GM12801 (cell line): ENCODE measurements around the gene CRNN.

Experiments used
- CTCF ChIP-seq: IDR thresholded peaks from one replicate; pipeline ENCODE4 v1.5.1; 2011; ENCODE audit warnings: control low read depth; ENCODE audit not compliant: insufficient read length; ENCODE audit errors: extremely low read depth

Gene CRNN

DNA sequence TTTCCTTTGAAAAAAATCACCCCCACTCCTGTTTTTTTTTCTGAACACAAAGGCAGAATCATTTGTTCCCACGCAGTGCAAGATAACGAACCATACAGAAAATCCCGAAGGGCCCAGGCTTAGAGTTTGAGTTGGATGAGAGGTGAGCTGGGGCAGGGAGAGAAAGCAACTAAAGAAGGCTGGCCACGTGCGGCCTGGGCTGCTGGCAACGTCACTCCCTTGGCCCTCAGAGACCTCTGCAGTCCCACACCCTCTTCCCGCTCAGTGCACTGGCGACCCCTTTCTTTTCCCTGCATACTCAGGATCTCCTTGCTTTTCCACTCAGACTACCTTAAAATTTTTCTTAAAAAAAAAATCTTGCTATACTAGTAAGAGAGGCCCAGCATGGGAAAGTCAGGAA lies 28.2 kb upstream of the CRNN start:
- no peak for TF ChIP-seq CTCF

GRCh38 chr1:152441756-152442155 lies 27.7 kb upstream of the CRNN start:
- no peak for TF ChIP-seq CTCF

DNA sequence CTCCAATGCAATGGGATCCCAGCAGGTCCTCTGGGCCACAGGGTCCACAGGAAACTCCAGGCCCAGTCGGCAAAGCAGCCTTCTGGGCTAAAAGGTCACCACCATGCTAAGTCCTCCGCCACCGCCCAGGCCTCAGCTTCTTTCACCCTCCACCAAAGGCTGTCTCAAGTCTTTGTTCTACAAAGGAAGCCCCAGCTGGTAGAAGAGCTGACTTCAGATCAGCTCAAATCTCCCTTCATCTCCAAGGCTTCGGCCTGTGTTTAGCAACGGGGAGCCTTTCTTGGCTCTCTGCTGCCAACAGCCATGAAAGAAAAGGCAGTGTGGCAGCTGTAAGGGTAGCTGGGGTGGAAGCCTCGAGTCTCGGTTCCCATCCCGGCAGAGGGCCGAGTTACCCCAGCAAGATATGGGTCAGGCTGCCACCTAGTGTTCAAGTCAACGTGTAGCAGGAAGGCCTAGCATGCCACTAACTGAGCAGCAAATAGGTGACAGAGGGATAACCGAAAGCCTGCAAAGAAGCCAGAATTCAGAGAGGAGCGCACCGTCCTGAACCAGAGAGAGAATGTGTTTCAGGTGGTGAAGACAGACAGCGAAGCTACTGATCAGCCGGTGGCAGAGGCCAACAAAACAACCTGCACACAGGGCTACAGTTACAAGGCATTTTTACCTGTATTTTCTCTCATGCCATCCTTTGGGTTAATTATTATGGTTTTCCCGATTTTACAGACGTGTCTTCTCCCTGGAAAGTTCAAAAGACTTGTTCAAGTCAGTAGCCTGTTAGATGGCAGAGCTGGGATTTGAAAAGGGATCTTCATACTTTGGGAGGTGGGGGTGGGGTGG lies 26.8 kb upstream of the CRNN start:
- no peak for TF ChIP-seq CTCF

- no peak for TF ChIP-seq CTCF
These were observed 22.8 kb upstream of the CRNN start for GRCh38 chr1:152436593-152437496.

DNA sequence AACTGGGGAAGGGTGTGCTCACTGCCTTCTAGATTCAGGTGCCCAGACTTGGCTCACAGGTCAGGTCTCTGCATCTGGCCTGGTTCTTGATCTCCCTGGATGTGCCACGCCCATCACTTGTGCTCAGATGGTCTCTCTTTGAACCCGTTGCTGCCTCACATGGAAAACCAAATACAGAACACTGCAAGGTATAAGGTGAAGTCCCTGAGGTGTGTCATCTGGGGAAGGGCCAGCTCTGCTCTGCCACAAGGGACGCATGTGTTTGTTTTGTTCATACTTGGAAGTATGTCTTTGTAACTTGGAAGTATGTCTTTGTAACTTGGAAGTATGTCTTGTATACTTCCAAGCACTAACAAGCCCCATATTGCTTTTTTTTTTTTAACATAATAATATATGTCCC lies 13.4 kb upstream of the CRNN start:
- no peak for TF ChIP-seq CTCF

- no peak for TF ChIP-seq CTCF
These were observed 12.7 kb upstream of the CRNN start for GRCh38 chr1:152426731-152427130.

DNA sequence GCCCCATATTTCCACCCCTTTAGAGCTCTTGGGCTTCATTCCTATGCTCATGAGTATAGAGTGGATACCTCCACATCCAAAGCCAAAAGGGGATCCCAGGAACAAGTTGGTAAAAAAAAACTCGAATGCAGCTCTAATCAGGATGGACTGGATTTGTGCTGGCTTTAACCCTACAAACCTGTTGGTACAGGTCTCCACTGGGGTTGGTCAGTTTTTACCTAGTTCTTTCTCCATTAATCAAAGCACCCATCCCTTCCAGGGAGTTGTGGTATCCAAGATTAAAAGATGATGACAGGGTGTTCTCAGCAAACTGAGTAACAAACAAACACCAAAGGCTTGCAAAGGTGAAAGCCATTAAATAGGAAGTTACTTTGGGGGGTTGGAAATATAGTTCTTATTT lies 5.9 kb upstream of the CRNN start:
- no peak for TF ChIP-seq CTCF
